PC-3 (cell line): ENCODE results near the gene GPC4. TPM values are rescaled to one million over a fixed set of nuclear protein-coding genes. Genes with fewer than 3 reads are reported as not detected.

Experiments used
- ATAC-seq: fragments of 200-7000 bp; cut with Tn5 transposase; 2 replicates; pipeline ENCODE4 v1.9.1; 2020; ENCODE audit warnings: mild to moderate bottlenecking, moderate library complexity
- BruUV-seq: library from RNA; stranded (reverse); fragments of 400-500 nt; replicated peaks from 2 replicates; lab custom pipeline; 2021; lab: Mats Ljungman, UMichigan
- CTCF ChIA-PET: fragments of 300-600 bp; sonication (Branson Sonifier 250); formaldehyde crosslinking; loops from one replicate; lab custom pipeline; 2022; ENCODE audit warnings: antibody characterized with exemption; lab: Charles Lee
- POLR2A ChIA-PET: fragments of 300-600 bp; sonication (Branson Sonifier 250); formaldehyde crosslinking; loops from one replicate; lab custom pipeline; 2022; ENCODE audit warnings: antibody characterized with exemption; ENCODE audit not compliant: unreplicated experiment; lab: Charles Lee
- DNase-seq: peaks from one replicate; pipeline ENCODE4 v3.0.0-alpha.2; 2015
- H2AFZ ChIP-seq: fragments of 300-600 bp; sonication (generic); 2 replicates; pipeline ENCODE4 v1.6.0; 2016; ENCODE audit warnings: antibody characterized with exemption, low read length
- H3F3A ChIP-seq: fragments of 300-600 bp; sonication (generic); one replicate; pipeline ENCODE4 v1.6.0; 2017; ENCODE audit warnings: antibody characterized with exemption, low read length, control low read depth, mild to moderate bottlenecking; ENCODE audit not compliant: unreplicated experiment
- H3K27ac ChIP-seq: fragments of 300-600 bp; sonication (generic); 2 replicates; pipeline ENCODE4 v1.5.1; 2016; ENCODE audit warnings: mild to moderate bottlenecking, low read length
- H3K27me3 ChIP-seq: fragments of 300-600 bp; sonication (generic); 2 replicates; pipeline ENCODE4 v1.6.1; 2016; ENCODE audit warnings: low read length, mixed read lengths
- H3K36me3 ChIP-seq: fragments of 300-600 bp; sonication (generic); 2 replicates; pipeline ENCODE4 v1.6.1; 2016; ENCODE audit warnings: low read depth, mixed run types, low read length, mixed read lengths
- H3K4me1 ChIP-seq: fragments of 300-600 bp; sonication (generic); 2 replicates; pipeline ENCODE4 v1.5.1; 2016; ENCODE audit warnings: low read length; ENCODE audit not compliant: insufficient read depth
- H3K4me2 ChIP-seq: fragments of 300-600 bp; sonication (generic); 2 replicates; pipeline ENCODE4 v1.6.0; 2016; ENCODE audit warnings: low read length
- H3K4me3 ChIP-seq: fragments of 300-600 bp; sonication (generic); 2 replicates; pipeline ENCODE4 v1.5.1; 2016; ENCODE audit warnings: mild to moderate bottlenecking, low read length, mixed read lengths
- H3K79me2 ChIP-seq: fragments of 300-600 bp; sonication (generic); 2 replicates; pipeline ENCODE4 v1.6.1; 2017; ENCODE audit warnings: low read length, mixed read lengths
- H3K9ac ChIP-seq: fragments of 300-600 bp; sonication (generic); 2 replicates; pipeline ENCODE4 v1.6.0; 2016; ENCODE audit warnings: mild to moderate bottlenecking, low read length
- H3K9me2 ChIP-seq: fragments of 300-600 bp; sonication (generic); replicated peaks from 2 replicates; pipeline ENCODE4 v1.6.1; 2016; ENCODE audit warnings: mixed run types, low read length, mixed read lengths
- H3K9me3 ChIP-seq: fragments of 300-600 bp; sonication (generic); 2 replicates; pipeline ENCODE4 v1.6.1; 2016; ENCODE audit warnings: low read length, mixed read lengths
- H4K20me1 ChIP-seq: fragments of 300-600 bp; sonication (generic); 2 replicates; pipeline ENCODE4 v1.6.1; 2016; ENCODE audit warnings: low read length, mixed read lengths
- CTCF ChIP-seq: fragments of 300-600 bp; sonication (generic); conservative IDR thresholded peaks from 2 replicates; pipeline ENCODE4 v1.5.1; 2017; ENCODE audit warnings: antibody characterized with exemption, low read depth, mild to moderate bottlenecking, low read length
- EZH2 ChIP-seq: fragments of 300-600 bp; sonication (generic); IDR thresholded peaks from one replicate; pipeline ENCODE4 v1.6.1; 2017; ENCODE audit warnings: antibody characterized with exemption, mild to moderate bottlenecking, low read length; ENCODE audit not compliant: unreplicated experiment
- EZH2phosphoT487 ChIP-seq: fragments of 300-600 bp; sonication (generic); IDR thresholded peaks from 2 replicates; pipeline ENCODE4 v1.6.1; 2018; ENCODE audit warnings: mild to moderate bottlenecking, antibody characterized with exemption, low read length, borderline replicate concordance
- intact Hi-C: fragments of 100-400 bp; cut with micrococcal nuclease; formaldehyde crosslinking; loops from 2 replicates; pipeline ENCODE4 v1.9.0; 2023
- total RNA-seq: library from RNA; depleted of rRNA; stranded (reverse); fragments of >200 nt; gene quantifications from 2 replicates; pipeline ENCODE4 v1.2.3, GENCODE V29; 2014

Gene GPC4
- total RNA-seq, 1 experiment from 2014 or later = 4.0 TPM

- CTCF ChIA-PET = no interaction called here
- Histone ChIP-seq H3K27me3 (no peaks in the 10 kb centered on the region), H3K79me2 (no peaks in the 10 kb centered on the region), H3K4me1 (no peaks in the 10 kb centered on the region), H3K4me3 (no peak overlapping the region), H4K20me1 (no peaks in the 10 kb centered on the region), H3F3A (no peaks in the 10 kb centered on the region), H3K36me3 (no peaks in the 10 kb centered on the region), H3K9ac (no peak overlapping the region), H3K9me2 (no peaks in the 10 kb centered on the region), H2AFZ (no peak overlapping the region), H3K9me3 (no peaks in the 10 kb centered on the region), H3K4me2 (no peak overlapping the region), H3K27ac (no peak overlapping the region)
- POLR2A ChIA-PET = no interaction called here
- DNase-seq (no peak), ATAC-seq (no peak; the same call in 1 of the 2 replicates)
- intact Hi-C loops = no loop called here
- BruUV-seq = no TSS peak
- TF ChIP-seq CTCF = no peak
Measured at GRCh38 chrX:133402042-133402453, 13.2 kb downstream of the GPC4 start.

GRCh38 chrX:133401536-133401935, 13.8 kb downstream of the GPC4 start:
- no peaks in the 10 kb centered on the region for H3K79me2 ChIP-seq
- TF ChIP-seq EZH2 = no peak
- TF ChIP-seq CTCF = no peak
- TF ChIP-seq EZH2phosphoT487 = no peak
- H3K27ac ChIP-seq = no peak overlapping the region
- no peak overlapping the region for H3K9ac ChIP-seq
- no TSS peak for BruUV-seq
- no peaks in the 10 kb centered on the region for H3K9me3 ChIP-seq
- no peak overlapping the region for H3K4me3 ChIP-seq
- DNase-seq = no peak
- H3K4me1 ChIP-seq = no peaks in the 10 kb centered on the region
- H4K20me1 ChIP-seq = no peaks in the 10 kb centered on the region
- H3K9me2 ChIP-seq = no peaks in the 10 kb centered on the region
- no peaks in the 10 kb centered on the region for H3K36me3 ChIP-seq
- no peaks in the 10 kb centered on the region for H3K27me3 ChIP-seq
- ChIA-PET POLR2A (no interaction called here), CTCF (no interaction called here)
- H3F3A ChIP-seq = no peaks in the 10 kb centered on the region
- H3K4me2 ChIP-seq = no peak overlapping the region
- no peak overlapping the region for H2AFZ ChIP-seq
- no peak for ATAC-seq
- intact Hi-C loops = no loop called here

DNA sequence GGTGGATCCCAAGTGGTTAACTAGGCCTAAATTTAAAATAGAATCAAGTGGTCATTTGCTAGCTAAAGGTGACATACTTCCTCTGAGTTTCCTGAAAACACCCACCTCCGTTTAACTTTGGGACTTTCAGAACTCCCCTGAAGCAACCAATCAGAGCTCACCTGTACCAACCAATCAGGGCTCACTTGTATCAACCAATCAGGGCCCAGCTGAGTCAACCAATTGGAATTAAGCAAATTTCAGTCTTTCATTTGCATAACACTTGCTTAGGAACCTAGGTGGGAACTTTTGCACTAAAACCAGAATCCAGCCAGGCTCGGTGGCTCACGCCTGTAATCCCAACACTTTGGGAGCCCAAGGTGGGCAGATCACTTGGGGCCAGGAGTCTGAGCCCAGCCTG, 15.9 kb downstream of the GPC4 start:
- Histone ChIP-seq H3K9me3 (no peaks in the 10 kb centered on the region), H3K4me1 (no peaks in the 10 kb centered on the region)
- POLR2A ChIA-PET = no interaction called here

More for the DNA sequence above, 15.9 kb downstream of the GPC4 start:
- Histone ChIP-seq H3K4me2 (no peak overlapping the region), H3K4me3 (no peak overlapping the region), H3K27ac (no peak overlapping the region), H3K9me2 (no peaks in the 10 kb centered on the region), H4K20me1 (no peaks in the 10 kb centered on the region), H3K79me2 (no peaks in the 10 kb centered on the region), H3K27me3 (no peaks in the 10 kb centered on the region), H2AFZ (no peak overlapping the region), H3K36me3 (no peaks in the 10 kb centered on the region), H3F3A (no peaks in the 10 kb centered on the region), H3K9ac (no peak overlapping the region)
- TF ChIP-seq EZH2 (no peak), CTCF (no peak), EZH2phosphoT487 (no peak)
- no peak for DNase-seq
- intact Hi-C loops = no loop called here
- ATAC-seq = no peak
- CTCF ChIA-PET = no interaction called here
- no TSS peak for BruUV-seq
